Left lung (tissue), 10 donors: ENCODE results near the gene COX7B. TPM values are rescaled to one million over a fixed set of nuclear protein-coding genes. Genes with fewer than 3 reads are reported as not detected.

Source experiments
- ATAC-seq: fragments of 200-7000 bp; cut with Tn5 transposase; one replicate; pipeline ENCODE4 v1.9.1; 2020; ENCODE audit warnings: moderate library complexity
- DNase-seq, 4 donors: peaks; one replicate each; pipeline ENCODE4 v3.0.0-alpha.2; 2013 to 2020
- H3K27ac ChIP-seq, 2 donors: fragments of 200-600 bp; sonication (generic) in 1 of 2; one replicate each; pipeline versions ENCODE4 v1.5.0 to v1.8.0; 2020 to 2021
- H3K27me3 ChIP-seq, 2 donors: fragments of 200-600 bp; sonication (generic) in 1 of 2; one replicate each; pipeline versions ENCODE4 v1.5.0 to v1.8.0; 2020 to 2021
- H3K36me3 ChIP-seq, 2 donors: fragments of 200-600 bp; sonication (generic) in 1 of 2; one replicate each; pipeline versions ENCODE4 v1.5.0 to v1.8.0; 2020 to 2021
- H3K4me1 ChIP-seq, 2 donors: fragments of 200-600 bp; one replicate each; pipeline ENCODE4 v1.8.0; 2021
- H3K4me3 ChIP-seq, 2 donors: fragments of 200-600 bp; sonication (generic) in 1 of 2; one replicate each; pipeline versions ENCODE4 v1.5.0 to v1.8.0; 2020 to 2021; ENCODE audit warnings: mild to moderate bottlenecking in 1 of 2
- H3K9me3 ChIP-seq, 2 donors: fragments of 200-600 bp; sonication (generic) in 1 of 2; one replicate each; pipeline versions ENCODE4 v1.5.0 to v1.8.0; 2020 to 2021
- CTCF ChIP-seq, 2 donors: fragments of 200-600 bp; sonication (generic) in 1 of 2; IDR thresholded peaks; one replicate each; pipeline versions ENCODE4 v1.5.0 to v1.8.0; 2021; ENCODE audit warnings: antibody characterized with exemption in 2 of 2
- intact Hi-C, 2 donors: fragments of 100-400 bp; cut with DNase I; formaldehyde crosslinking; loops; one replicate each; pipeline versions ENCODE4 v1.11.2 to v1.14.2; 2022
- polyA plus RNA-seq, 6 donors: library from polyadenylated mRNA; unstranded; fragments of 120-200 nt; gene quantifications; one replicate each; pipeline ENCODE4 v1.2.1, GENCODE V29; 2013; ENCODE audit not compliant: insufficient read length in 6 of 6
- total RNA-seq, 2 donors: library from RNA; stranded (reverse); fragmentation: NEBNext Ultra II Directional; extraction: Animal tissue kit (Norgen Biotek cat#: 25700); gene quantifications; one replicate each; pipeline ENCODE4 v1.2.1, GENCODE V29; 2021
- donor health status: DM: no; HTN: yes; CAD: no.
- donor health status: DM: no; HTN: no; CAD: no.

COX7B gene
- total and polyA plus RNA-seq, 8 donors, result 151 to 215 (median 183) TPM

GRCh38 chrX:77949840-77950239 lies 50.6 kb downstream of the COX7B start:
- Histone ChIP-seq H3K9me3 (no peaks in the 10 kb centered on the region), H3K27ac (no peak overlapping the region), H3K4me1 (peaks cover 0 to 18% of the 10 kb centered on the region in 2 donors), H3K4me3 (no peak overlapping the region), H3K36me3 (no peaks in the 10 kb centered on the region), H3K27me3 (no peaks in the 10 kb centered on the region)
- intact Hi-C loops, result no loop called here
- no peak for TF ChIP-seq CTCF (IDR thresholded peaks at IDR 0.05)
- ATAC-seq (peak; percentile 70), DNase-seq (no peak)

- H3K9me3 ChIP-seq, result no peaks in the 10 kb centered on the region
- H3K36me3 ChIP-seq, result no peaks in the 10 kb centered on the region
- DNase-seq, result no peak
- TF ChIP-seq CTCF (IDR thresholded peaks at IDR 0.05), result no peak
- no peak overlapping the region for H3K4me3 ChIP-seq
- peaks cover 0 to 10% of the 10 kb centered on the region in 2 donors for H3K4me1 ChIP-seq
- no peak overlapping the region for H3K27ac ChIP-seq
- no peak for ATAC-seq
- H3K27me3 ChIP-seq, result no peaks in the 10 kb centered on the region
- intact Hi-C loops, result no loop called here
Observed at GRCh38 chrX:77952173-77952572, 52.9 kb downstream of the COX7B start.

- no peak overlapping the region for H3K4me3 ChIP-seq
- no peaks in the 10 kb centered on the region for H3K9me3 ChIP-seq
- TF ChIP-seq CTCF (IDR thresholded peaks at IDR 0.05), result no peak
- DNase-seq (no peak), ATAC-seq (peak; percentile 44)
- H3K27ac ChIP-seq, result peak overlapping the region in 1 of 2 donors; percentile 18
- intact Hi-C loops, result no loop called here
- H3K27me3 ChIP-seq, result no peaks in the 10 kb centered on the region
- no peaks in the 10 kb centered on the region for H3K36me3 ChIP-seq
- H3K4me1 ChIP-seq, result peaks cover 0 to 10% of the 10 kb centered on the region in 2 donors
Observed at GRCh38 chrX:77953302-77953701, 54.0 kb downstream of the COX7B start.

GRCh38 chrX:77953708-77954107 lies 54.4 kb downstream of the COX7B start:
- Histone ChIP-seq H3K27me3 (no peaks in the 10 kb centered on the region), H3K27ac (no peak overlapping the region), H3K4me3 (no peak overlapping the region), H3K9me3 (no peaks in the 10 kb centered on the region), H3K4me1 (peaks cover 0 to 10% of the 10 kb centered on the region in 2 donors), H3K36me3 (no peaks in the 10 kb centered on the region)
- ATAC-seq (peak; percentile 69), DNase-seq (no peak)
- intact Hi-C loops, result no loop called here
- no peak for TF ChIP-seq CTCF (IDR thresholded peaks at IDR 0.05)

Other genes with a start within 250 kb of the COX7B start
- gene ATRX, start 113.3 kb upstream of the COX7B start, total RNA-seq, result 10 to 100 TPM; 72.0 to 73.4 TPM
- 100 to 1,000 TPM in 2 of 6 donors, 10 to 100 TPM in 4; 89.8 to 115 (median 96.9) TPM for gene ATRX, start 113.3 kb upstream of the COX7B start, polyA plus RNA-seq
- gene MAGT1, start 4.0 kb upstream of the COX7B start, total RNA-seq, result 10 to 100 TPM; 85.9 to 90.6 TPM
- gene MAGT1, start 4.0 kb upstream of the COX7B start, polyA plus RNA-seq, result 10 to 100 TPM; 61.1 to 74.5 (median 71.9) TPM
- gene ATP7A, start 11.2 kb downstream of the COX7B start, total RNA-seq, result 10 to 100 TPM; 14.9 to 16.2 TPM
- gene ATP7A, start 11.2 kb downstream of the COX7B start, polyA plus RNA-seq, result 10 to 100 TPM; 17.5 to 20.8 (median 18.8) TPM
- not detected for gene PGAM4, start 70.2 kb downstream of the COX7B start, total RNA-seq
- 1 to 10 TPM in 1 of 6 donors, under 1 TPM in 4, not detected in 1; 0.17 to 1.4 (median 0.64) TPM for gene PGAM4, start 70.2 kb downstream of the COX7B start, polyA plus RNA-seq
- gene PGK1, start 204.8 kb downstream of the COX7B start, total RNA-seq, result 100 to 1,000 TPM; 270 to 420 TPM
- gene PGK1, start 204.8 kb downstream of the COX7B start, polyA plus RNA-seq, result 100 to 1,000 TPM; 277 to 378 (median 293) TPM
- gene TAF9B, start 240.2 kb downstream of the COX7B start, total RNA-seq, result 10 to 100 TPM; 13.9 to 15.9 TPM
- gene TAF9B, start 240.2 kb downstream of the COX7B start, polyA plus RNA-seq, result 10 to 100 TPM; 39.8 to 46.9 (median 41.6) TPM